ENCODE measurements around the gene ANK3.
A peak's percentile ranks its signal among the peaks of the same experiment; 100 is the strongest.

Gene ANK3

GRCh38 chr10:60222047-60222446 lies 167.6 kb downstream of the ANK3 start:
- no peak for DNase-seq (ENCODE audit: low read depth)

DNA sequence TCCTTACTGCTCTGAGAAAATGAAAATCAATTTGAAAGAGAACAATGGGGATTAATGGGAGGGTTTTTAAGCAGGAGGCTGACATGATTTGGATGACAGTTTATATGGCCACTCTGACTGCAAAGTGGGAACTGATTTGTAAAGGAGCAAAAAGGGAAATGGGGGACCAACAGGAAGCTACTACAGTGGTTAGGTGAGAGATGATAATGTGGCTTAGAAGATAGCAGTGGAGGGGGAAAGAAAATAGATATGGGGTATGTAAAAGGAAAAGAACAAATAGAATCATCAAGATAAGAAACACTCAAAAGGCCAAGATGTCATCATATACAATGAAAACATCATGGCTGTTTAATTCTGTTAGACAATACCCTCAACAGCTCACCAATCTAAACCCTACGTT lies 177.5 kb downstream of the ANK3 start:
- no peak for DNase-seq (ENCODE audit: low read depth)

DNA sequence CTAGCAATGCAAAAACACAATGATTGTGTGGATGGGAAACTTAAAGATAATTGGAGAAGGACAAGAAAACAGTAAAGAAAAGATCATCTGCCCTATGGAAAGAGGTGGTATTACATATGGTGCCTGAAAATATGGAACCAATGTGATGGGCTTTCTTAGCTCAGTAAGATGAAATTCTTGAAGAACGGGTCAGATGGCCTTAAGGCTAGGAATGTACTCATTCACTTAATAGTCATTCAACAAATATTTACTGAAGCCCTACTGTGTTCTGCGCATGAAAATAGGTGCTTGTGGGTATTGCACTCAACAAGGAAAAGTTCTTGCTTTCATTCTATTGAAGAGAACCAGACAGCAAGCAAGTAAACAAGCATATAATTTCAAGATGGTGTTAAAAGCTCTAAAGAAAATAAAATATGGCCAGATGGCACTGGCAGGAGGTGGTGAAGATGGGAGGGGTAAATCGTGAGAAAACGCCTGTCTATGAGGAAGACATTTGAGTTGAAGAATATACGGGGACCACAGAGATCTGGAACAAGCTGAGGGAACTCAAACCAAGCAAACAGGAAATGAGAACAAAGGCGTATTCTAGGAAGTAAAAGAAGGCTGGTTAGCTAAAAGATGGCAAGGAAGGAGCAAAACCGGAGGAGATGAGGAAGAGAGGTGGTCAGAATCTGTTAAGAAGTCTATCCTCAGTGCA lies 179.7 kb downstream of the ANK3 start:
- peak; percentile 16 for DNase-seq (ENCODE audit: low read depth)

GRCh38 chr10:60208676-60209269 lies 180.9 kb downstream of the ANK3 start:
- DNase-seq (ENCODE audit: low read depth): peak; percentile 52

DNA sequence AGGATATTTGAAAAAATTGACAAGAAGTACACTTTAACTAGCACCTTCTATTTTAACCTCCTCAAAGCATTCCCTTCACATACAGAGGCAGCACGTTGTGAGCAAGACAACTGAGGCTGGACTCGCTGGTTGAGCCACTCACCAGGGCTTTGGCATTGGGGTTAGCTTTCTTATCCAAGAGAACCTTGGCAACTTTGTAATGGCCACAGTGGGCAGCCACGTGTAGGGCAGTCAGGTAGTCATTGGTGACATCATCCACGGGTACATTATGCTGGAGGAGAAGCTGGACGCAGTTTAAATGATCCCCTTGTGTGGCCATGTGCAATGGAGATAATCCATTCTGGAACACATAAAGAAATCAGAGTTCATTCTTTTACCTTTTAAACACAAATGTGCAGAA lies 181.8 kb downstream of the ANK3 start:
- DNase-seq (ENCODE audit: low read depth): no peak

DNA sequence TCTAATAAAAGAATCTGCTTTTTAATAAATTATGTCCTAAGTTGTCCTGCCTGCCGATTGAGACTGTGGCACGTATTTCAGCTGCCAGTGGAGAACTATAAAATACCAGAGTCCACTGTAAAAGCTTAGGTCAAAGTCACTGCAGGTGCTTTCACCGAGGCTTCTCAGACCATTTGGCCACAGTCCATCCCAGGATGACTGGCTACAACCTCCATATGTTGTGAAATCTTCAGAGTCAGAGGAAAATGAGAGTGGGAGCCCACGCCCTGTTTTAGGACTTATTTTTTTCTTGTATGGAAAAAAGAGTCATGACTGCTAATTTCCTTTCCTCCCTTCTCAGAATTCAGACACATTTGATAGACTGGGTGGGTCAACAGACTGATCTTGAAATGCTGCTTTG lies 182.9 kb downstream of the ANK3 start:
- DNase-seq (ENCODE audit: low read depth): no peak

- no peak for DNase-seq (ENCODE audit: low read depth)
These were observed 183.9 kb downstream of the ANK3 start for GRCh38 chr10:60205741-60206140.

- peak; percentile 48 for DNase-seq (ENCODE audit: low read depth)
These were observed 185.6 kb downstream of the ANK3 start for GRCh38 chr10:60203993-60204618.

- DNase-seq (ENCODE audit: low read depth): no peak
These were observed 189.0 kb downstream of the ANK3 start for GRCh38 chr10:60200682-60201053.

GRCh38 chr10:60200012-60200681 lies 189.5 kb downstream of the ANK3 start:
- DNase-seq (ENCODE audit: low read depth): no peak

DNA sequence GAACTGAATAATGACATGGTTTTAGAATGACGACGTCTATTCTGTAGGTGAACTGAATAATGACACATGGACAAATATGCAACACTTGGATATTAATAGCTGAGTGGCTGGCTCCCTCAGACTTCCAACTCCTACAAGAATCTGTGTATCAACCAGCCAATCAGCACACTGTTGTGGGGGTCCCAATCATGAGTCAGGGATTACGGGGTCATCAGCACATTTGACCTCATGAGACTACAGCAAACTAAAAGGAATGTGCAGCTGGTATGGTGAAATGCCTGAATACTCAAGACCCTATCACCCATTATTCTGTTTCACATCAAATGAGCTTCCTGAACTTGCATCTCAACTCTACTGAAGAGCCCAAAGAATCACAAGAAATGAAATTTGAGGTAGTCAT lies 192.5 kb downstream of the ANK3 start:
- DNase-seq (ENCODE audit: low read depth): no peak

DNA sequence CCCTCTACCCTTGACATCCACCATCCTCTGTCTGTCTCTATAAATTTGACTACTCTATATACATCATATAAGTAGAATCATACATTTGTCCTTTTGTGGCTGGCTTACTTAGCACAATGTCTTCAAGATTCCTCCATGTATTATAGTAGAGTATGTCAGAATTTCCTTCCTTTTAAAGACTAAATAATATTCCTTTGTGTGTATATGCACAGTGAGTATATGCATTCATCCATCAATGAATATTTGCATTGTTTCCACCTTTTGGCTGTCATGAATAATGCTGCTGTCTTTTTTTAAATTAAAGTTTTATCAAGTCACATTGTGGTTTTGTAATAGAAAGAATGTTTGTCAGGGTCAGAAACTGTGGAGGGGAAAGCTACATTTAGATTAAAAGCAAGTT lies 195.3 kb downstream of the ANK3 start:
- no peak for DNase-seq (ENCODE audit: low read depth)

GRCh38 chr10:60192946-60193345 lies 196.7 kb downstream of the ANK3 start:
- no peak for DNase-seq (ENCODE audit: low read depth)

DNA sequence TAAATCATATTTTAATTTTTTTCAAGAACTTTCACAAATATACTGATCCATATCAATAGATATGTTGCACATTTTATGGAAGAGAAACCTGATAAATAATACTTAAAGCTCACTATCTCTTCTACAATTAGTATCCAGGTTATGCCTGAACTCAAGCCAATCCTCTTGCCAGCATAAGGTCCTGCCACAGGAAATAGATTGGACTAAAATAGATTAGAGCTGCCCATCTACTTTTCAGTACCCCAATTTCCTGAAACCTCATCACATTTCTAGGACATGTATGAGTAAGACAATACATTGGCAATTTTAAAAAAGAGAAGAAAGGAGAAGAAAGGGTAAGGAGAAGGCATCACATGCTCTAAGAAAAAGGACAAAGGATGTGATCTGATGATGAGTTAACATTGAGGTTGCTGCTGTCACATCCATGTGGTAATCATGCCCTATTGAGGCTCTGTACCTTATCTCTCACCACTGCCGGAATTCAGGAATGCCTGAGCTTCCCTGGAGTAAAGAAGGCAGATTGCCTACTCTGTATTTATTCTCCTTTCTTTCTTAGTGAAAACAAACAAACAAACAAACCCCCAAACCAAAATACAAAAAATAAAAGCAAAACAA lies 199.7 kb downstream of the ANK3 start:
- DNase-seq (ENCODE audit: low read depth): no peak

DNA sequence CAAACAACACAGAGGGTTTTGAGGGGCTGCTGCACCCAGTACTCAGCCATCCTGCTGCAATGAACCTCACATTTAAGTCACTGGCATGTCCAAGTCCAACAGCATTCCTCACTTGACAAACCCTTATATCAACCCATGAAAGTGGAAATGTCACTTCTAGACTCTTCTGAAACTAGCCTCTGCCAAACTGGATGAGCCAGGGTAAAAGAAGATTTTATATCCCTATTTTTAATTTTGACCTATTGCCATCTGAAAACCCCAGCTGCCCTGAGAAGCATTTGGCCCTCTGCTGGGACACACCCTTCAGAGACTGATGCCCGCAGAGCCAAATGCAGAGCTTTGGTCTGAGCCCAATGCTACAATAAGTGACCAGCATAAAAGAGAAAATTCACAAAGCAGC lies 201.1 kb downstream of the ANK3 start:
- DNase-seq (ENCODE audit: low read depth): no peak

DNA sequence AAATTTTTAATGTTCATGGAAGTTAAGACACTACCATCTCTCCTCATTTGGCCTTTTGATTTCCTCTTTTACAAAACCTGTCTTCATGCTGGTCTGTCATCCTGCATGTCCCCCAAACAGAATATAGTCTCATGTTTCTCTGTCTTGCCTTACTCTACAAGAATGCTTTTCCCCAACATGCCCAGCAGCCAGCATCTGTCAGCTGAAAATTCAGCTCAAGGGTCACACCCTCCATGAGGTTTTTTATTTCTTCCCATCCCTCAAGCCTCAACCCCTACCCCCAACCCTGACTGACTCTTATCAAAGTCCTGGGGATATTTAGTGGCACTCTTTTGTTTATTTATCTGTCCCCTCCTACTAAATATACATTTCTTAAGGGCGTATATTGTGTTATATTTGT lies 202.0 kb downstream of the ANK3 start:
- no peak for DNase-seq (ENCODE audit: low read depth)

- DNase-seq (ENCODE audit: low read depth): no peak
These were observed 203.2 kb downstream of the ANK3 start for GRCh38 chr10:60186315-60187071.

DNA sequence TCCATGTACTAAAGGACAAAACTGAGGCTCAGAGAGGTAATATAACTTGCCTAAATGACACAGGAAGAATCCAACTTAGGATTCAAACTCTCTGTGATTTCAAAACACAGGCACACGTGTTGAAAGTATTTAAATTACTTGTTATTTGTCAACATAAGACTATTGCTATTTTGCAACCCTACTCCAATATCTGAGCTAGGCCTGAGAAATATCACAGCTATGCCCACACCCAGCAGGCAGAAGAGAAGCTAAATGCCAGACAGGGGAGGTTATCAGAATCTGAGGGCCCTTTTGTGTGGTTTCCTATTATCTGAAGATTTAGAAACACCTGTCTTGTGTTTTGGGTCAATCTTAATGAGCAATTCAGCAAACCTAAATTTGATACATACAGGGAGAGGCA lies 204.3 kb downstream of the ANK3 start:
- DNase-seq (ENCODE audit: low read depth): no peak

GRCh38 chr10:60182691-60183090 lies 207.0 kb downstream of the ANK3 start:
- DNase-seq (ENCODE audit: low read depth): peak; percentile 28

- no peak for DNase-seq (ENCODE audit: low read depth)
These were observed 212.8 kb downstream of the ANK3 start for GRCh38 chr10:60176925-60177324.

GRCh38 chr10:60175441-60175971 lies 214.2 kb downstream of the ANK3 start:
- DNase-seq (ENCODE audit: low read depth): peak; percentile 3

Data from EH (cell line).